Esophagus squamous epithelium (tissue), 5 donors: ENCODE data around the gene RFPL3. TPM values are rescaled to one million over a fixed set of nuclear protein-coding genes. Genes with fewer than 3 reads are reported as not detected.

Experiments
- DNase-seq: peaks from one replicate; lab custom pipeline; 2025; lab: John Stamatoyannopoulos, UW
- H3K27ac ChIP-seq, 4 donors: fragments of 200-600 bp; sonication (generic); one replicate each; pipeline ENCODE4 v1.5.1; 2016 to 2019; ENCODE audit warnings: mild to moderate bottlenecking in 1 of 4
- H3K27me3 ChIP-seq, 4 donors: fragments of 200-600 bp; sonication (generic); 1 replicate in 3 of 4; 2 replicates in 1 of 4; pipeline versions ENCODE4 v1.5.1 to v1.6.0; 2017 to 2021; ENCODE audit warnings: antibody characterized with exemption in 1 of 4
- H3K36me3 ChIP-seq, 3 donors: fragments of 200-600 bp; sonication (generic); one replicate each; pipeline ENCODE4 v1.5.1; 2016 to 2019
- H3K4me1 ChIP-seq, 3 donors: fragments of 200-600 bp; sonication (generic); one replicate each; pipeline ENCODE4 v1.5.1; 2017 to 2019
- H3K4me3 ChIP-seq, 4 donors: fragments of 200-600 bp; sonication (generic); 1 replicate in 3 of 4; 2 replicates in 1 of 4; pipeline ENCODE4 v1.5.1; 2016 to 2019; ENCODE audit warnings: mild to moderate bottlenecking in 2 of 4, moderate library complexity in 1 of 4
- H3K9me3 ChIP-seq, 3 donors: fragments of 200-600 bp; sonication (generic); one replicate each; pipeline ENCODE4 v1.5.1; 2016 to 2019
- POLR2A ChIP-seq, 4 donors: fragments of 450-650 bp; IDR thresholded peaks; one replicate each; pipeline ENCODE4 v1.6.1; 2017; ENCODE audit warnings: antibody characterized with exemption in 4 of 4, mild to moderate bottlenecking in 4 of 4, moderate library complexity in 3 of 4
- WGBS, 2 donors: methylation state at CpG; one replicate each; pipeline ENCODE4 v1.1.5; 2018; 5-methylcytosine and 5-hydroxymethylcytosine counted together
- intact Hi-C: fragments of 100-400 bp; cut with DNase I; formaldehyde crosslinking; loops from one replicate; pipeline ENCODE4 v1.15.0; 2022
- total RNA-seq, 4 donors: library from RNA; depleted of rRNA; stranded (reverse); fragments of >200 nt; gene quantifications; one replicate each; pipeline ENCODE4 v1.1.0, GENCODE V29; 2016
- TF ChIP-seq, protein P1 (sequence below), 6 experiments: fragments of 450-650 bp in 4 of 6; fragments of 200-600 bp in 2 of 6; sonication (generic) in 2 of 6; IDR thresholded peaks; one replicate each; pipeline ENCODE4 v1.5.1; 2016 to 2019; ENCODE audit warnings: antibody characterized with exemption in 6 of 6, mild to moderate bottlenecking in 4 of 6, moderate library complexity in 4 of 6
- donor health status: DM: yes; HTN: yes; CAD: no.

RFPL3 gene
- total RNA-seq, 4 donors from 2014 or later: not detected

DNA sequence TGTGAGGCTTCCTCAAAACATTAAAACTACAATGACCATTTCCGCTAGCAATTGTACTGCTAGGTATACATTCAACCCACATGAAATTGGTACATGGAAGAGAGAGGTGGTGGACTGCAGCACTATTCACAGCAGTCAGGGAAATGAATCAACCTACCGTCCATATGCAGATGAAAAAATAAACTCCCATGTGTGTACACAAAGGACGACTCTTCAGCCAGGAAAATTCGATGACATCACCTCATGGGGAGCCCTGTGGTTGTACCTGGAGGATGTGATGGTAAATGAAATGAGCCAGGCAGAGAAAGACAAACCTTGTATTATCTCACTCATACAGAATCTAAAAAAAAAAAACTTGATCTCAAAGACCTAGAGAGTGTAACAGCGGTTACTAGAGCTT, 23.3 kb downstream of the RFPL3 start:
- H3K9me3 ChIP-seq: no peaks in the 10 kb centered on the region
- 50% methylated on average over 5 of the region's 5 CpGs for WGBS, 2 donors
- no peak for DNase-seq
- intact Hi-C loops: no loop called here
- no peaks in the 10 kb centered on the region for H3K27me3 ChIP-seq
- H3K4me3 ChIP-seq: no peak overlapping the region
- H3K36me3 ChIP-seq: peaks cover 0 to 11% (median 0%) of the 10 kb centered on the region in 3 donors
- no peaks in the 10 kb centered on the region for H3K4me1 ChIP-seq
- TF ChIP-seq POLR2A (IDR thresholded peaks at IDR 0.05): no peak
- TF ChIP-seq, protein P1, sequence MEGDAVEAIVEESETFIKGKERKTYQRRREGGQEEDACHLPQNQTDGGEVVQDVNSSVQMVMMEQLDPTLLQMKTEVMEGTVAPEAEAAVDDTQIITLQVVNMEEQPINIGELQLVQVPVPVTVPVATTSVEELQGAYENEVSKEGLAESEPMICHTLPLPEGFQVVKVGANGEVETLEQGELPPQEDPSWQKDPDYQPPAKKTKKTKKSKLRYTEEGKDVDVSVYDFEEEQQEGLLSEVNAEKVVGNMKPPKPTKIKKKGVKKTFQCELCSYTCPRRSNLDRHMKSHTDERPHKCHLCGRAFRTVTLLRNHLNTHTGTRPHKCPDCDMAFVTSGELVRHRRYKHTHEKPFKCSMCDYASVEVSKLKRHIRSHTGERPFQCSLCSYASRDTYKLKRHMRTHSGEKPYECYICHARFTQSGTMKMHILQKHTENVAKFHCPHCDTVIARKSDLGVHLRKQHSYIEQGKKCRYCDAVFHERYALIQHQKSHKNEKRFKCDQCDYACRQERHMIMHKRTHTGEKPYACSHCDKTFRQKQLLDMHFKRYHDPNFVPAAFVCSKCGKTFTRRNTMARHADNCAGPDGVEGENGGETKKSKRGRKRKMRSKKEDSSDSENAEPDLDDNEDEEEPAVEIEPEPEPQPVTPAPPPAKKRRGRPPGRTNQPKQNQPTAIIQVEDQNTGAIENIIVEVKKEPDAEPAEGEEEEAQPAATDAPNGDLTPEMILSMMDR (IDR thresholded peaks at IDR 0.05): no peak
- no peak overlapping the region for H3K27ac ChIP-seq

DNA sequence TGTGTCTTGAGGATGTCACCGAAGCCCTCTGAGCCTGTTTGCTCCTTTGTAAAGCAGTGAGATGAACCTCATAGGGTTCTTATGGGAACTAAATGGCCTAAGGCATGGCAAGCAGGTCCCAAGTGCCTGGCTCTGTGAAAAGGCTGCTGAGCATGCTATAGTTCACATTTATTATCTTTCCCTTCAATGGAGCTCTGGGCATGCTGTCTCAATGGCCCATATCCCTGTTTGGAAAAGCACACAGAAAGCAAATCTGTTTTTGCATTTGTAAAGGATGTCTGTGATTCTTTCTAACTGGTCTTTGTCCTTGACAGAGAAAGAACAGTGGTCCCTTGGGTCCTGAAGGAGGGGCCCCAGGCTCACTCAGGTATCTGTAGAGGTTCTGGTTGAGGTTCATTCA, 28.0 kb downstream of the RFPL3 start:
- H3K4me3 ChIP-seq: no peak overlapping the region
- peaks cover 0 to 58% (median 11%) of the 10 kb centered on the region in 3 donors for H3K36me3 ChIP-seq
- H3K9me3 ChIP-seq: no peaks in the 10 kb centered on the region
- H3K27me3 ChIP-seq: no peaks in the 10 kb centered on the region
- WGBS, 2 donors: 71% methylated on average over 1 of the region's 1 CpG; no CpG with 5 or more reads in 1 of the 2 donors
- H3K27ac ChIP-seq: no peak overlapping the region
- no peak for DNase-seq
- intact Hi-C loops: no loop called here
- H3K4me1 ChIP-seq: no peaks in the 10 kb centered on the region
- TF ChIP-seq POLR2A (IDR thresholded peaks at IDR 0.05): no peak
- TF ChIP-seq, protein P1 (IDR thresholded peaks at IDR 0.05): no peak

DNA sequence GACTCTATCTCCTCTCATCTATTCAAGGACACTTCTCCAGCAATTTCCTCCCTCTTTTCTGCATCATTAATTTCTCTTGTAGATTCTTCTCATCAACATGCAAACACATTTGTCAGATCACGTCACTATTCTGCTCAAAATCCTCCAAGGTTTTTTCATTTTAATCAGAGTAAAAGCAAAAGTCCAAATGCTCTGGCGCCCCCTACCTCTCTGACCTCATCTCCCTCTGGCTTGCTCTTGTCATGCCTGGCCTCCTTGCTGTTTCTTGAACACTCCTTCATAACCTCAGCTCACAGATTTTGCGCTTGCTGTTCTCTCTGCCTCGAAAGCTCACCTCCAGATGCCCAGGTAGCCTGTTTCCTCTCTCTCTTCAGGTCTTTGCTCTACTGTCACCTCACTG, 32.0 kb downstream of the RFPL3 start:
- no peaks in the 10 kb centered on the region for H3K9me3 ChIP-seq
- H3K27ac ChIP-seq: no peak overlapping the region
- no peak for DNase-seq
- H3K36me3 ChIP-seq: peaks cover 19 to 98% (median 36%) of the 10 kb centered on the region in 3 donors
- no peaks in the 10 kb centered on the region for H3K27me3 ChIP-seq
- H3K4me3 ChIP-seq: no peak overlapping the region
- WGBS, 2 donors: 75 to 76% methylated on average over 4 of the region's 4 CpGs
- TF ChIP-seq, protein P1 (IDR thresholded peaks at IDR 0.05): peak in 2 of 6 experiments; percentile 26
- no peak for TF ChIP-seq POLR2A (IDR thresholded peaks at IDR 0.05)
- intact Hi-C loops: no loop called here
- no peaks in the 10 kb centered on the region for H3K4me1 ChIP-seq

DNA sequence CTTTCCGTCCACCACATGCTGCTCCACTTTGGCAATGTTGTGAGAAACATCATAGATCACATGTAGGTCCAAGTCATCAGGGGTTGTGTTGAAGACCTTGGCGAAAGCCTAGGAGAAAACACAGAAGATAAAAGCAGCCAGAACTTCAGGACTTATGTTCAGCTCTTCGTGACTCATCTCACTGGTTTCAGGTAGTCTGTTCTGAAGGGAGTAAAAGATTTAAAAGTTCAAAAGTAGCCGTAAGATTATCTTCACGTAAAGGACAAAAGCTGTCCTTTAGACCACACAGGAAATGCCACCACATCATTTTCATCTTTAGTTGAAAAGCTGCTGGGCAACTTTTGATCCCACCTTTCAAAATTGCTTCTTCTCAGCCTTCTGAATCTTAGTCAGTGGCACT, 37.4 kb downstream of the RFPL3 start:
- TF ChIP-seq, protein P1 (IDR thresholded peaks at IDR 0.05): no peak
- no peak for TF ChIP-seq POLR2A (IDR thresholded peaks at IDR 0.05)
- 76 to 85% methylated on average over 5 of the region's 5 CpGs for WGBS, 2 donors

DNA sequence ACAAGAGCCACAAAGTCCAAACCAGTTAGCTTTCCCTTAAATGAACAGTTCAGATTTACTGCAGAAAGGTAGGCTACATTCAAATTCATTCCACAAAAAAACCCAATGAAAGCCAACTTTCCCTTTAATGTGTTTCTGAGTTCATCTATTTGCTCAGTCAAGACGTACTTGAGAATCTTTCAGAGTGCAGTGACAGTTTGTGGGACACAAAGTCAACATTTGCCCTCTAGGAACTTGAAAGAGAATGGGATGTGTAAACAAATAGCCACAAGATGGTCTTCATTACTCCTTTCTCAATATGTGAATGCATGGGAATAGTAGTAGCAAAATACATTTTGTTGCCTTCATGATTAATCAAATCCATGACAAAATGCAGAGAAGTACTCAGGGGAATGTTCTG, 38.6 kb downstream of the RFPL3 start:
- no peak overlapping the region for H3K4me3 ChIP-seq
- no peaks in the 10 kb centered on the region for H3K27me3 ChIP-seq
- 85 to 100% methylated on average over 1 of the region's 1 CpG for WGBS, 2 donors
- intact Hi-C loops: no loop called here
- peaks cover 23 to 100% (median 66%) of the 10 kb centered on the region in 3 donors for H3K36me3 ChIP-seq
- no peak for DNase-seq
- no peaks in the 10 kb centered on the region for H3K9me3 ChIP-seq
- no peak overlapping the region for H3K27ac ChIP-seq
- no peak for TF ChIP-seq POLR2A (IDR thresholded peaks at IDR 0.05)
- TF ChIP-seq, protein P1 (IDR thresholded peaks at IDR 0.05): no peak
- no peaks in the 10 kb centered on the region for H3K4me1 ChIP-seq

More for the DNA sequence above, 37.4 kb downstream of the RFPL3 start:
- Histone ChIP-seq H3K36me3 (peaks cover 23 to 100% (median 57%) of the 10 kb centered on the region in 3 donors), H3K27ac (no peak overlapping the region), H3K27me3 (no peaks in the 10 kb centered on the region), H3K4me3 (no peak overlapping the region), H3K9me3 (no peaks in the 10 kb centered on the region), H3K4me1 (no peaks in the 10 kb centered on the region)
- DNase-seq: no peak
- intact Hi-C loops: no loop called here
